OCI-LY7 (cell line): ENCODE results near the gene OPN5.

Experiments used
- CTCF ChIP-seq: fragments of 200-600 bp; sonication (generic); conservative IDR thresholded peaks from 2 replicates; pipeline ENCODE4 v1.5.1; 2014; ENCODE audit warnings: mild to moderate bottlenecking, antibody characterized with exemption, low read length, moderate library complexity, mixed read lengths
- EZH2phosphoT487 ChIP-seq: fragments of 200-600 bp; sonication (generic); IDR thresholded peaks from 2 replicates; pipeline ENCODE4 v1.6.1; 2018; ENCODE audit warnings: low read depth, borderline replicate concordance, mild to moderate bottlenecking, mixed run types, antibody characterized with exemption, low read length, moderate library complexity, mixed read lengths

- TF ChIP-seq CTCF, result peak; percentile 79
- no peak for TF ChIP-seq EZH2phosphoT487
These were observed 47.8 kb upstream of the OPN5 start for GRCh38 chr6:47733879-47734558.
